Smooth muscle cell of the umbilical artery (primary cell): ENCODE measurements around the gene UBE2G1. TPM values are rescaled to one million over a fixed set of nuclear protein-coding genes. Genes with fewer than 3 reads are reported as not detected.

ENCODE experiments used
- total RNA-seq: library from RNA; depleted of rRNA; stranded (reverse); fragments of >200 nt; gene quantifications from 2 replicates; pipeline ENCODE4 v1.2.3, GENCODE V29; 2014

UBE2G1 gene, protein sequence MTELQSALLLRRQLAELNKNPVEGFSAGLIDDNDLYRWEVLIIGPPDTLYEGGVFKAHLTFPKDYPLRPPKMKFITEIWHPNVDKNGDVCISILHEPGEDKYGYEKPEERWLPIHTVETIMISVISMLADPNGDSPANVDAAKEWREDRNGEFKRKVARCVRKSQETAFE
- 28.2 and 38.8 TPM in 2 replicates for total RNA-seq

DNA sequence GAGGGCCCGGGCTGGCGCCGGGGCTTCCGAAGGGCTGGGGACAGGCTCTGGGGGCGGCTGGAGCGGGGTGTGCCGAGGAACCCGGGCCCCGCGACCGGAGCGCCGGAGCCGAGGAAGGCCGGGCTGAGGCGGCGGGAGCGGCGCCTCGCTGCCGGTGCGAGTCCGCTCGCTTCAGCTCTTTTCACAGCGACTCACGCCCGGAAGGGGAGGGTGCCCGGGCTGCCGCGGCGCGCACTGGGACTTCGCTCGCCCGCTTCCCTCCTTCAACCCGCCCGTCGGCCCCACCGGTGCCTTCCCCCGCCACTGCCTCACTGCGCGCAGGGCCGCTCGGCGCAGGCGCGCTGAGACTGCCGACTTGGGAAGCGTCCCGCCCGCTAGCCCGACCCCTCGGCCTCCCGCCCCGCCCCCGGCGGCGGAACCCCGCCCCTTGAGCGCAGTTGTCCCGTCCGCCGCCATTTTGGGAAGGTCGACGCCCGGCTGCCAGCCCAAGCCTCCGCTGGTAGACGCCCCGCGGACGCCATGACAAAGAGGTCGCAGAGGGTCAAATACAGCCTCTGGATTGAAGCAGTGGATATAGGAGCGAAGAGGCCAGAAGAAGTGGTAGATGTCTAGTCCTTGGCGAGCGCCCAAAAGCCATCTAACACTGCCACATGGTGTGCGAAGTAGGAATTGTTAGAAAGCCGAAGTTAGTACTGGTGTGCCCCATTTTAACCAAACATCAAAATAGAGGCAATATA is at the start of gene UBE2G1:
TSS of gene UBE2G1 (minus strand) at position 349 of the 737 bp plus-strand sequence. CDS start 359 bp downstream, outside the sequence.

DNA sequence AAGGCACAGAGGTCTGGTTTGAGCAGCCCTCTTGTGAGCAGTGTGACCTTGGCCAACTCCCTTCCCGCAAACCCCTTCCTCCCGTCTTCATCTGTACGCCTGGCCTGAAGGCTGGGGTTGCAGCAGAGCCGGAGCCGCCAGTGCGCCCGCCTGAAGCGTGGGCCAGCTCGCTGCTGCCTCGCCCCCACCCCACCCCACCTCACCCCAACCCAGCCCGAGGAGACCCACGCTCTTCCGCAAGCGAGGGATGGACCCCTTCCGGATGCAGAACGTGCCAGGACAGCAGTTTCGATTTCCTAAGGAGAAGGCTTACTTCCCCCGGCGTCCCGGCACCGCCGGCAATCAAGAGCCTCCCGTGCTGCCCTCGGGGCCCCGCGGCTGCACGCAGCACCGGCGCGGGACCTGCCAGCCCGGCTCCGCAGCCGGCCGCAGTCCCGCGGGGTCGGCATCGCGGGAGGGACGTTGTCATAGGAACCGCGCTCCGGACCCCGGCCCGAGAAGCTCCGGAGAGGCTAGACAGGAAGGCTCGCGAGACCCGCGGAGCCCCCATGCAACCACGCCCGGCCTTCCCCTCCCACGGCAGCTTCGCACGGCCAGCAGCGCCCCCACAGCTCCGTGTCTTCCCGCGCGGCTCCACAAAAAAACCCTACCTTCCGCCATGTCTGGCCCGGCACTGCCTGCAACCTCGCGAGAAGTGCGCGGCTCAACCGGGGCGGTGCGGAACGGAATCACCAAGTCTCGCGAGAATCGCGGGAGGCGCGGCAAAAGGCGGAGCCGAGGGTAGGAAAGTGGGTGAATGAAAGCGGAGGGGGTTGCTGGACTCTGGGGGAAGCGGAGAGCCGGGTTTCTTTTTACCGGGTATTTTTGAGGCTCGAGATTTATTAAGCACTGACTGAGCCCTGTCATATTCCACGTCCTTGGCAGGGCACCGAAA is 102.9 kb downstream of the UBE2G1 start, which contains the start of gene ANKFY1:
TSS of gene ANKFY1 (minus strand) at position 698 of the 934 bp plus-strand sequence. CDS start at position 660, 38 bp downstream.

Other genes starting within 250 kb of the UBE2G1 start
- 24.9 and 37.3 TPM in 2 replicates for gene ZZEF1, start 223.6 kb downstream of the UBE2G1 start, total RNA-seq
- gene CYB5D2, start 223.5 kb downstream of the UBE2G1 start, total RNA-seq = 23.1 and 43.7 TPM in 2 replicates
- gene ANKFY1, start 102.7 kb downstream of the UBE2G1 start, total RNA-seq = 50.2 and 71.6 TPM in 2 replicates
- gene SPNS3, start 67.3 kb upstream of the UBE2G1 start, total RNA-seq = not detected in 2 replicates
- gene SPNS2, start 132.2 kb upstream of the UBE2G1 start, total RNA-seq = 0.37 and 0.89 TPM in 2 replicates
- 50.8 and 86.9 TPM in 2 replicates for gene MYBBP1A, start 188.7 kb upstream of the UBE2G1 start, total RNA-seq
- not detected in 2 replicates for gene GGT6, start 193.9 kb upstream of the UBE2G1 start, total RNA-seq
- gene SMTNL2, start 217.9 kb upstream of the UBE2G1 start, total RNA-seq = under 0.01 TPM in 1 of 2 replicates, not detected in the other